Naive B cell (primary cell): ENCODE results near the gene PTCH1. TPM values are rescaled to one million over a fixed set of nuclear protein-coding genes. Genes with fewer than 3 reads are reported as not detected.

ENCODE experiments used
- ATAC-seq, 2 donors: fragments of 150-1000 bp; cut with Tn5 transposase; 2 replicates each; pipeline ENCODE4 v1.10.0; 2021; ENCODE audit warnings: low read depth in 2 of 2, mild to moderate bottlenecking in 2 of 2, moderate library complexity in 2 of 2
- DNase-seq: peaks from one replicate; pipeline ENCODE4 v3.0.0; 2022
- H3K27ac Mint-ChIP-seq, 6 donors: one replicate each; pipeline ENCODE4 v1.8.0; 2020 to 2022; ENCODE audit warnings: mild to moderate bottlenecking in 6 of 6, mixed read lengths in 6 of 6, moderate library complexity in 5 of 6, inconsistent platforms in 2 of 6
- H3K27me3 Mint-ChIP-seq, 3 donors: one replicate each; pipeline ENCODE4 v1.8.0; 2021 to 2022; ENCODE audit warnings: mixed read lengths in 3 of 3, mild to moderate bottlenecking in 1 of 3
- H3K36me3 Mint-ChIP-seq, 2 donors: one replicate each; pipeline ENCODE4 v1.8.0; 2020 to 2022; ENCODE audit warnings: mixed read lengths in 2 of 2, inconsistent platforms in 1 of 2, mild to moderate bottlenecking in 1 of 2
- H3K4me1 Mint-ChIP-seq, 3 donors: one replicate each; pipeline ENCODE4 v1.8.0; 2020 to 2022; ENCODE audit warnings: mixed read lengths in 3 of 3, inconsistent platforms in 1 of 3, mild to moderate bottlenecking in 1 of 3, moderate library complexity in 1 of 3
- H3K4me3 Mint-ChIP-seq, 8 donors: one replicate each; pipeline ENCODE4 v1.8.0; 2020 to 2022; ENCODE audit warnings: mild to moderate bottlenecking in 8 of 8, mixed read lengths in 8 of 8, moderate library complexity in 8 of 8, inconsistent platforms in 2 of 8
- H3K9me3 Mint-ChIP-seq, 7 donors: one replicate each; pipeline ENCODE4 v1.8.0; 2020 to 2022; ENCODE audit warnings: mixed read lengths in 7 of 7, mild to moderate bottlenecking in 5 of 7, inconsistent platforms in 2 of 7, moderate library complexity in 1 of 7
- polyA plus RNA-seq, 6 donors: library from polyadenylated mRNA; unstranded; fragments of 300-500 nt; fragmentation: Illumina TruSeq; gene quantifications; one replicate each; pipeline ENCODE4 v1.2.3, GENCODE V29; 2021; ENCODE audit warnings: low read depth in 6 of 6

The PTCH1 gene
- polyA plus RNA-seq, 6 donors from 2014 or later: 0.21 to 8.3 (median 2.4) TPM

DNA sequence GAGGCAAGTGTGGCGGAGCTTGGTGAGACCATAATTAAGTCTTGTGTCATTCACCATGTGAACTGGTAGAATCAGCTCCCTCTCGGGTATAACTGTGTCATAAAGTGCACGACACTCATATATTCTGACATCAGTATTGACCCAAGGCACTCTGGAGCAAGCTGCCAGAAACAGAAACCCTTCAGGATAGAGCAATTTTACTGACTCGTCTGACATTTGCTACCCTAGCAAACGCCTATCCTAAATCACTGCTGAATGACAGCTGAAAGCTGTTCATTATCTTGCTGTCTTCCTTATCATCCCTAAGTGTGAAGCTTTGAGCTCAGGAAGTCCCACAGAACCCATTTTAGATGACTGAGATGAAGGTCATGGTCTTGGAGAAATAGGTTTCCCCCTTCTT is 27.8 kb downstream of the PTCH1 start:
- H3K4me1 Mint-ChIP-seq: no peaks in the 10 kb centered on the region
- no peaks in the 10 kb centered on the region for H3K9me3 Mint-ChIP-seq
- no peaks in the 10 kb centered on the region for H3K36me3 Mint-ChIP-seq
- no peak overlapping the region for H3K27ac Mint-ChIP-seq
- H3K4me3 Mint-ChIP-seq: no peak overlapping the region
- ATAC-seq (no peak), DNase-seq (no peak)
- H3K27me3 Mint-ChIP-seq: peaks cover 5 to 59% (median 58%) of the 10 kb centered on the region in 3 donors

DNA sequence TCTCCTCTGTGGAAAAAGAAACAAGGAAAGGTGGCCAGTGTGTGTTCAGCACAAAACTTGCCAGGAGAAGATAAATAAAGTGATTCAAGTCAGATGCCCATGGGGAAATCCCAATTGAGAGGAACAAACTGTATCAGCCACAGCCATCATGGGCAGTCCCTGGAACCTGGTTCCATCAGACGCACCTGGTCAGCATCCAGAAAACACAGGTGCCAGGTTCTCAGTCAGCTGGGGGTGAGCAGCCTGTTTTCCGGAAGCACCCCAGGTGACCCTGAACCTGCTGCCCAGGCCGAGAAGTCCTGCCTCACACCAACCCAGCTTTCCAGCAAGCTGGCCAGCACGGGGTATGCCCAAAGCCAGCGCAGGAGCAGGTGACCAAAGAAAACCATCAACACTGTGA is 30.5 kb downstream of the PTCH1 start:
- Mint-ChIP-seq H3K9me3 (peaks cover 0 to 2% (median 0%) of the 10 kb centered on the region in 7 donors), H3K4me3 (no peak overlapping the region), H3K36me3 (no peaks in the 10 kb centered on the region), H3K4me1 (no peaks in the 10 kb centered on the region), H3K27me3 (peaks cover 14 to 64% (median 48%) of the 10 kb centered on the region in 3 donors), H3K27ac (peak overlapping the region in 1 of 6 donors; percentile 5)
- ATAC-seq (no peak), DNase-seq (no peak)

DNA sequence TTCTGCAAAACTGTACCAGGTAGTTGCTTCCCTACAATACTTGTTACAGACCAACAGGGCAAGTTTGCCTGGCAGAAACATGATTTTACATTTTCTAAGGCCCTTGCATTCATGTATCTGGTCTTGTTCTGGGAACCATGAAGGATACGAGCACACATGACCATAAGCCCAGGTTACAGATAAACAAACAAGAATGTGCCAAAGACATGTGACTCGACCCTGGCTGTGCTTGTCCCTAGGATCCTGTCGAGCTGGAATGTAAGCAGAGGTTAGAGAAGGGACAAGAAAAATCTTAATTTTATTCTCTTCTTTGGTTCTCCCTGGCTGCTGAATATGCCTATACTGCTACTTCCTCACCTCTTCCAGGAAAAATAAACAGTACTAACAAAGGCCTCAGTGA is 32.5 kb downstream of the PTCH1 start:
- Mint-ChIP-seq H3K27me3 (peaks cover 22 to 81% (median 51%) of the 10 kb centered on the region in 3 donors), H3K9me3 (peaks cover 0 to 2% (median 0%) of the 10 kb centered on the region in 7 donors), H3K4me1 (no peaks in the 10 kb centered on the region), H3K4me3 (no peak overlapping the region), H3K36me3 (no peaks in the 10 kb centered on the region), H3K27ac (peak overlapping the region in 1 of 6 donors; percentile 44)
- DNase-seq: no peak
- ATAC-seq: no peak

DNA sequence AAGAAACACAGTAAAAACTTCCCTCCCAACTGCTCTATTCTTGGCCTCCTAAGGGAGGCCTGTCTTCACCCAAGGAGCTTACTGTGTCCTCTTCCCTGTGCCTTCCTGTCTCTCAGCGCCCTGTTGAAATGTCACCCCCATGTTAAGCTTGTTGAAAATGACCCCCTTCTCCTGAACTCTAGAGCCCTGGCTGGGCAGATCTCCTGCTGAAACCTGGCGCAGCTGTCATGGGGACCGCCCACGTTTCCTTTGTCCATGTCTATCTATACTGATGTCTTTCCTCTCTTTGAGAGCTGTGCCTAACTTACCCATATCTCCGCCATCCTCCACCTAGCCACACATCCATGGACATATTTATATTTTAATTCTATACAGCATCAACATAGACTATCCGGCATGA is 33.3 kb downstream of the PTCH1 start:
- no peaks in the 10 kb centered on the region for H3K4me1 Mint-ChIP-seq
- H3K9me3 Mint-ChIP-seq: peaks cover 0 to 2% (median 0%) of the 10 kb centered on the region in 7 donors
- H3K36me3 Mint-ChIP-seq: no peaks in the 10 kb centered on the region
- H3K27me3 Mint-ChIP-seq: peaks cover 22 to 73% (median 43%) of the 10 kb centered on the region in 3 donors
- DNase-seq (no peak), ATAC-seq (no peak)
- H3K27ac Mint-ChIP-seq: no peak overlapping the region
- H3K4me3 Mint-ChIP-seq: no peak overlapping the region

DNA sequence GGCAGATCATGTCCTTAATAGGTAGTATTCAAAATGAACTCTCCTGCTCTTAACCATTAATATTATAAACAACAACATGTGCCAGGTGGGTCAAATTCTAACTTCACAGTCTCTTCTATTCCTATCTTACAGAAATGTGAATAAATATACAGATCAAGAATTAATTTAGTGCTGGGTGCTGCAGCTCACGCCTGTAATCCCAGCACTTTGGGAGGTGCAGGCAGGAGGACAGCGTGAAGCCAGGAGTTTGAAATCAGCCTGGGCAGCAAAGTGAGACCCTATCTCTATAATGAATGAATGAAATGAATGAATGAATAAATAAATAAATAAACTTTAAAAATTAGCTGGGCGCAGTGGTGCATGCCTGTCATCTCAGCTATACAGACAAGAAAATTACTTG is 34.1 kb downstream of the PTCH1 start:
- Mint-ChIP-seq H3K27me3 (peaks cover 26 to 74% (median 46%) of the 10 kb centered on the region in 3 donors), H3K27ac (no peak overlapping the region), H3K4me3 (no peak overlapping the region), H3K4me1 (no peaks in the 10 kb centered on the region), H3K9me3 (peaks cover 0 to 2% (median 0%) of the 10 kb centered on the region in 7 donors), H3K36me3 (no peaks in the 10 kb centered on the region)
- no peak for DNase-seq
- ATAC-seq: no peak

DNA sequence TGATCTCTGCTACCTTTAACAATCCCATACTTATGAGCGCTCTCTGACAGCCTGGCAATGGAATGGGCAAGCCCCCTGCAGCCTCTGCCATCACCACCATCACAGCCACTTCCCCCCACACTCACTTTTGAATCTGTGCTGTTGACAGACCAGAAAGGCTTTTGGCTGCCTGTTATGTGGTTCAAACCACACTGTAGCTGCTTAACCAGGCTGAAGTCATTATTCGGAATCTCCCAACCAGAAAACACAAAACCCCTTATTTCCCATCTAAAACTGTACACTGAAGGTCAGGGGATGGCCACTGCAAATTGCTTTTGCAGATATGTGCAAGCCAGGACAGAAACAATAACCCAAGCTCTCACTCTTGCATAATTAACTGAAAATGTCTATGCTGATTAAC is 35.8 kb downstream of the PTCH1 start:
- DNase-seq: no peak
- Mint-ChIP-seq H3K27me3 (peaks cover 28 to 61% (median 39%) of the 10 kb centered on the region in 3 donors), H3K4me3 (no peak overlapping the region), H3K9me3 (peaks cover 0 to 2% (median 0%) of the 10 kb centered on the region in 7 donors), H3K36me3 (no peaks in the 10 kb centered on the region), H3K4me1 (no peaks in the 10 kb centered on the region), H3K27ac (peak overlapping the region in 1 of 6 donors; percentile 8)
- no peak for ATAC-seq

DNA sequence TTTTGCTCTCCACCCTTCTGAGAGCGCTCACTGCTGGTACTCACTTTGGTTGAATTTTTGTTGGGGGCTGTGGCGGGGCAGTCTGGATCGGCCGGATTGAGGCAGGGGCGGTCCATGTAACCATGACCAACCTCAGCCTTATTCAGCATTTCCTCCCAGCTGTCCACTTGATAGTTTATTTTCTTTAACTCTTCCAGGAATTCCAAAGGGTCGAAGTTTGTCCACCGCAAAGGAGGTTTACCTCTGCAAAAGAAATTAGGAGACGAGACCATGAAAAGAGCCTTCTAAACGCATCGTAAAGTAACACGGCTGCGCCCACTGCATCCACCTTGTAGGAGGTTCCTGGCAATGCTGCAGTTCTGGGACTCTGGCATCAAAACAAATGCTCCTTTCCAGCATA is 36.4 kb downstream of the PTCH1 start:
- Mint-ChIP-seq H3K4me1 (no peaks in the 10 kb centered on the region), H3K36me3 (peaks cover 0 to 6% of the 10 kb centered on the region in 2 donors), H3K9me3 (peaks cover 0 to 2% (median 0%) of the 10 kb centered on the region in 7 donors), H3K4me3 (no peak overlapping the region), H3K27me3 (peaks cover 27 to 61% (median 36%) of the 10 kb centered on the region in 3 donors), H3K27ac (no peak overlapping the region)
- DNase-seq (no peak), ATAC-seq (no peak)

DNA sequence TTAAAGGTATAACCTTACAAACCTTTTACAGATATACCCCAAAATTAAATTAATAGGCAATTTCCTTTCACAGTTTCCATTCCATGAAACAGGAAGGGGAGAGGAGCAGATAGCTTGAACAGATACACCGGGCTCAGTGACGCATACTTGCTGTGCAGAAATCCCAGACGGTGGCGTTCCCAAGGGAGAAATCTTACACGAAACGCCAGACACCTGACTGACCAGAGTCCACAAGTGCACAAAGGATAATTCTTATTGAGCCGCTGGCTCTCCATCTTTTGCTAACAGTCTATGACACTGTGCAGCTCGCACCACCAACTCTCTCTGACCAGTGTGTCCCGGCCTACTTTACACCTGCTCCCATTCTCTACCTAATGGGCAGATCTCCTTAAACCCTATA is 37.4 kb downstream of the PTCH1 start:
- DNase-seq (no peak), ATAC-seq (no peak)
- Mint-ChIP-seq H3K36me3 (peaks cover 0 to 13% of the 10 kb centered on the region in 2 donors), H3K4me3 (no peak overlapping the region), H3K9me3 (peaks cover 0 to 2% (median 0%) of the 10 kb centered on the region in 7 donors), H3K27ac (no peak overlapping the region), H3K27me3 (peaks cover 37 to 67% (median 39%) of the 10 kb centered on the region in 3 donors), H3K4me1 (no peaks in the 10 kb centered on the region)

DNA sequence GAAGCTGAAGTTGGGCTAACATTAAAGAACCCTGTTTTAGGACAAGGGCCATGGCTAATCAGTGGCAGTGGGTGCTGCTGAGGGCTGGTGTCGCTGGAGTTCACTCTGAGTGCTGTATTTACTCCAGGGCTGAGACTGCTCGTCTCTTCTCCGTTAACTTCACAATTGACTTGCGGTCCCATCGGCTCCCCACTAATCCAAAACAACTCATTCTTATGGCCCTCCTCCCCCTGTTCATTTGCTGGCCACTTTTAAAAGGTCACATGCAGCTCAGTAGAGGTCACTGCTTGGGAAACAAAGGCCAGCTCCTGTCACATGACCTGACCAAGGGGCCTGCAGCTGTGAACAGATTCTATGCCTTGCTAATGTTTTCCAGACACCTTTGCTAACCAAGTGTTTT is 38.4 kb downstream of the PTCH1 start:
- Mint-ChIP-seq H3K4me3 (no peak overlapping the region), H3K36me3 (peaks cover 0 to 13% of the 10 kb centered on the region in 2 donors), H3K9me3 (peaks cover 0 to 2% (median 0%) of the 10 kb centered on the region in 7 donors), H3K4me1 (no peaks in the 10 kb centered on the region), H3K27ac (no peak overlapping the region), H3K27me3 (peaks cover 33 to 68% (median 40%) of the 10 kb centered on the region in 3 donors)
- ATAC-seq (no peak), DNase-seq (no peak)

DNA sequence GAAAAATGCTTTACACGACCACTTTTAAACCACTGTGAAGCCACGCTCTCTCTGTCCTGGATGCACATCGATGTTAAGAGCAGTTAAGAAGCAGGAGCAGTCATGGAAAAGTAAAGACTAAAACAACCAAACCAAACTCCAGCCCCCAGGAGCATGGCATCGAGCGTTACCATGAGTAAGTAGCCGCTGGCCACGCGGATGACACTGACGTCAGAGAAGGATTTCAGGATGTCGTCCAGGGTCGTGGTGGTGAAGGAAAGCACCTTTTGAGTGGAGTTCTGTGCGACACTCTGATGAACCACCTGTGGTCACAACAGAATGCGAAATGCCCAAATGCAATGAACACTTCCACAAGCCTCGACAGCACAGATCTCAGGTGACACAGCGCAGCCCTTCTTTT is 38.9 kb downstream of the PTCH1 start:
- Mint-ChIP-seq H3K36me3 (peaks cover 0 to 13% of the 10 kb centered on the region in 2 donors), H3K9me3 (peaks cover 0 to 2% (median 0%) of the 10 kb centered on the region in 7 donors), H3K27ac (no peak overlapping the region), H3K4me1 (no peaks in the 10 kb centered on the region), H3K4me3 (no peak overlapping the region), H3K27me3 (peaks cover 32 to 64% (median 42%) of the 10 kb centered on the region in 3 donors)
- ATAC-seq (no peak), DNase-seq (no peak)

DNA sequence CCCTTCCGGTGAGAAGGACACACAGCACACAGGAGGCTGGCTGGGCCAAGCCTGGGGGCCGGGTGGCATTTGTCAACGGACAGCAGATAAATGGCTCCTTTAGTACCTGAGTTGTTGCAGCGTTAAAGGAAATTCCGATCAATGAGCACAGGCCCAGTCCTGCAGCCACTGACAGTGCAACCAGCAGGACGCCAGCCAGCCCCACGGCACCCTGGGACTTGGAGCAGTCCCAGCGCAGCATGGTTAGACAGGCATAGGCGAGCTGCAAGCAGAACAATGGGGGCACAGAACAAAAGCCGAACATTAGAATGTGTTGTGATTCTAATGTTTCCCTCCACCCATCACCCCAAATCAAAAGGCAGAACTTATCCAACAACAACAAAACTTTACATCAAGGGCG is 39.3 kb downstream of the PTCH1 start:
- no peak overlapping the region for H3K27ac Mint-ChIP-seq
- peaks cover 36 to 62% (median 44%) of the 10 kb centered on the region in 3 donors for H3K27me3 Mint-ChIP-seq
- ATAC-seq (no peak), DNase-seq (no peak)
- H3K4me3 Mint-ChIP-seq: no peak overlapping the region
- H3K36me3 Mint-ChIP-seq: peaks cover 0 to 17% of the 10 kb centered on the region in 2 donors
- peaks cover 0 to 2% (median 0%) of the 10 kb centered on the region in 7 donors for H3K9me3 Mint-ChIP-seq
- no peaks in the 10 kb centered on the region for H3K4me1 Mint-ChIP-seq

DNA sequence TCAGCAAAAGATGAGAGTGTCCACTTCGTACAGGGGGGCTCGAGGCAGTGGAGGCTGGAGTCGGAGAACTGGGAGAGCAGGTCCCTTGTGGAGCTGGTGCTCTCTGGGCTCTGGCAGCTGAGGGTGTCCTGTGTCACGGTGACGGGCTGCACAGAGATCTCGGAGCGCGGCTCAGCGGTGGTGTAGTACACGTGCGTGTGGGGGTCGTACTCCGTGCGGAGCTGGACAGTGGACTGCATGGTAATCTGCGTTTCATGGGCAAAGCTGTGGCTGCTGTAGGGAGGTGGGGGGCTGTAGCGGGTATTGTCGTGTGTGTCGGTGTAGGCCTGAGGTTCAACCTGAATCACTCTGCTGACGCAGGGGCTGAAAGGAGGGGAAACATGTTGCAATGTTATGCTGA is 48.0 kb downstream of the PTCH1 start:
- no peaks in the 10 kb centered on the region for H3K9me3 Mint-ChIP-seq
- no peak overlapping the region for H3K4me3 Mint-ChIP-seq
- peaks cover 59 to 63% (median 61%) of the 10 kb centered on the region in 3 donors for H3K27me3 Mint-ChIP-seq
- H3K36me3 Mint-ChIP-seq: peaks cover 9 to 13% of the 10 kb centered on the region in 2 donors
- no peak for ATAC-seq
- no peak for DNase-seq
- no peak overlapping the region for H3K27ac Mint-ChIP-seq
- H3K4me1 Mint-ChIP-seq: peaks cover 0 to 2% (median under 1%) of the 10 kb centered on the region in 3 donors

DNA sequence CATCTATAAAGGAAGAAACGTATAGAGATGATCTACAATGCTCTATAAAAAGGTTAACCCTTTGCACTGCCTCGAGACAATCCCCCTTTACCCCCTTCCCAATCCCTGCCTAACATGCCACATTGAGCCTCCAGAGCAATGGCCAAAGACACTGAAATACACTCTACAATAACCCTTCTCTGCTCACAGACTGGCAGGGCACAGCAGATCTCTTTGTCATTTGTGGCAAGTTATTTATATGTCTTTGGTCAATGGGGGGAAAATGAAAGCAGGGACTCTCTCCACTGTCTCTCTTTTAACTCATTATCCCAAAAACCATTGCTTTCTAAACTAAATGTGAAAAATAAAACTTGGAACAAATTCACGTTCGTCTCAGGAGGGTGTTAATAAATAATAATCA is 51.7 kb downstream of the PTCH1 start:
- Mint-ChIP-seq H3K9me3 (no peaks in the 10 kb centered on the region), H3K27ac (no peak overlapping the region), H3K4me1 (peaks cover 19 to 31% (median 25%) of the 10 kb centered on the region in 3 donors), H3K4me3 (no peak overlapping the region), H3K36me3 (peaks cover 0 to 8% of the 10 kb centered on the region in 2 donors), H3K27me3 (peaks cover 63 to 66% (median 65%) of the 10 kb centered on the region in 3 donors)
- no peak for ATAC-seq
- no peak for DNase-seq

DNA sequence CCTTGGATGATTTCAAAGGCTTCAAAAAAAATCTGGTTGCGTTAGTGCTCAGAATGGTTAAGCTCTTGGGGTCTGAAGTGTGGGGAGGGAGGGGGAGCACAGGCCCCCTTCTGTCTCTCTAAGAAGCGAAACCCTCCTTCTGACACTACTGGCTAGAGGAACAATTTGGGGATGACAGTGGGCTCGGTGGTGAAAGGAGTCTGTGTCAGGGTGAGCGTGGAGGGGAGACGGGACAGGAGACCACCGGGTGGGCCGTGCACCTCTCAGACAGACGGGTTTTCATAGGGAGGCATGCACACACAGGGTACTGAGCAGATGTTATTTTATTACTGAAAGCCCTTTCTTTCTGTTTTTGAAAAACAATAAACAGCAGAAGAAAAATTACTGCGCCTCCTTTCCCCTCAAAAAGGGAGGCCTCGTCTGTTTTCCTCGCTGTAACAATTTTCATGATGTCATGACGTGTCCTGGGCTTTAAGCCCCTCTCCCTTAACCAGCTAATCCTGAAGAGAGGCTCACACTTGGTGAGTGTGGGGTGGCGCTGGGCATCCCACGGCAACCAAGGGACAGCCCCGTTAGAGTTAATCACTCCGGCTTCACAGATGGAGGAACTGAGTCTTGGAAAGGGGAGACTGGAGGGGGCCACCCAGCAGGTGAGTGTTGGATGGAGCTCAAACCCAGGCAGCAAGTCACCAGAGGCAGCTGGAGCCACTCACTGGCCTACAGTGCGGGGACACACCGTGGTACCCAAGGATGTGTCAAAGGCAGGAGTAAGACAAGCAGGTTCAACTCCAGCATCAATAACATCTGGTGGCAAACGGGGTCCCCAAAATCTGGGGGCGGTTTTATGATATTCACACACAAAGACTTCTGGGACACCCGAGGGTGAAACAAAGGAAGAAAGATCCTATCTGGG is 53.4 kb downstream of the PTCH1 start:
- Mint-ChIP-seq H3K36me3 (peaks cover 0 to under 1% of the 10 kb centered on the region in 2 donors), H3K4me1 (peaks cover 19 to 31% (median 25%) of the 10 kb centered on the region in 3 donors), H3K9me3 (no peaks in the 10 kb centered on the region), H3K27ac (peak overlapping the region in 4 of 6 donors; percentile 17 to 35 (median 33)), H3K4me3 (peak overlapping the region; percentile 54 to 89 (median 82)), H3K27me3 (peaks cover 49 to 65% (median 58%) of the 10 kb centered on the region in 3 donors)
- DNase-seq (no peak), ATAC-seq (no peak)
